IgD-negative memory B cell (primary cell): ENCODE data around the gene SMARCAL1. TPM values are rescaled to one million over a fixed set of nuclear protein-coding genes. Genes with fewer than 3 reads are reported as not detected.

Source experiments
- H3K27ac Mint-ChIP-seq, 3 donors: one replicate each; pipeline ENCODE4 v1.8.0; 2020 to 2022; ENCODE audit warnings: mild to moderate bottlenecking in 3 of 3, mixed read lengths in 3 of 3, moderate library complexity in 1 of 3
- H3K27me3 Mint-ChIP-seq: one replicate; pipeline ENCODE4 v1.8.0; 2021; ENCODE audit warnings: mixed read lengths
- H3K36me3 Mint-ChIP-seq: one replicate; pipeline ENCODE4 v1.8.0; 2020; ENCODE audit warnings: mild to moderate bottlenecking, mixed read lengths
- H3K4me1 Mint-ChIP-seq, 3 donors: one replicate each; pipeline ENCODE4 v1.8.0; 2020 to 2022; ENCODE audit warnings: mixed read lengths in 3 of 3, mild to moderate bottlenecking in 1 of 3
- H3K4me3 Mint-ChIP-seq, 4 donors: one replicate each; pipeline ENCODE4 v1.8.0; 2020 to 2022; ENCODE audit warnings: mild to moderate bottlenecking in 4 of 4, mixed read lengths in 4 of 4, moderate library complexity in 3 of 4
- H3K9me3 Mint-ChIP-seq, 3 donors: one replicate each; pipeline ENCODE4 v1.8.0; 2020 to 2021; ENCODE audit warnings: mixed read lengths in 3 of 3, mild to moderate bottlenecking in 1 of 3
- polyA plus RNA-seq: library from polyadenylated mRNA; unstranded; fragments of 300-500 nt; fragmentation: Illumina TruSeq; gene quantifications from one replicate; pipeline ENCODE4 v1.2.3, GENCODE V29; 2021

Gene SMARCAL1
- polyA plus RNA-seq, 1 donor from 2014 or later = 27.9 TPM

DNA sequence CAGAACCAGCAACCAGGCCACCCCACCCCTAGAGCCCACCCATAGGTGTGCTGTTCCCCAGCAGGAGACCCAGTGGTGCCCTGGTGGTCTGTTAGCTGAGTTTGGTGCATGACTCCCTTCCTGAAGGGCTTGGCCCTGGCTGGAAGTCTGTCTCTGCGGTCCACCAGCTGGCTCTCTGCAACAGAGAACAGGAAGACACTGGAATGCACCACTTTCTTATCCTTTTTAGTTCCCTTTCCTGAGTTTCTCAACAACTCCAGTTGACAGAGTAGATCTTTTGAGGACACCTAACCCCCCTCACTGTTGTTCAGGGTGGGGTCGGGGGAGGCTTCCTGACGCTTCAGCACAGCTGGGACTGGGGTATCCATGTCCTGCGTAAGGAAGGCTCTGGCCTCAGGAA lies 74.4 kb downstream of the SMARCAL1 start:
- Mint-ChIP-seq H3K9me3 (no peaks in the 10 kb centered on the region), H3K27ac (no peak overlapping the region), H3K4me3 (no peak overlapping the region), H3K36me3 (peaks cover 4% of the 10 kb centered on the region), H3K4me1 (peaks cover 2 to 6% (median 6%) of the 10 kb centered on the region in 3 donors), H3K27me3 (no peaks in the 10 kb centered on the region)

- Mint-ChIP-seq H3K27ac (no peak overlapping the region), H3K36me3 (no peaks in the 10 kb centered on the region), H3K9me3 (no peaks in the 10 kb centered on the region), H3K4me1 (peaks cover 20 to 31% (median 25%) of the 10 kb centered on the region in 3 donors), H3K27me3 (peaks cover 1% of the 10 kb centered on the region), H3K4me3 (peak overlapping the region in 1 of 4 donors; percentile 9)
Observed at GRCh38 chr2:216490061-216490460, 77.8 kb downstream of the SMARCAL1 start.

DNA sequence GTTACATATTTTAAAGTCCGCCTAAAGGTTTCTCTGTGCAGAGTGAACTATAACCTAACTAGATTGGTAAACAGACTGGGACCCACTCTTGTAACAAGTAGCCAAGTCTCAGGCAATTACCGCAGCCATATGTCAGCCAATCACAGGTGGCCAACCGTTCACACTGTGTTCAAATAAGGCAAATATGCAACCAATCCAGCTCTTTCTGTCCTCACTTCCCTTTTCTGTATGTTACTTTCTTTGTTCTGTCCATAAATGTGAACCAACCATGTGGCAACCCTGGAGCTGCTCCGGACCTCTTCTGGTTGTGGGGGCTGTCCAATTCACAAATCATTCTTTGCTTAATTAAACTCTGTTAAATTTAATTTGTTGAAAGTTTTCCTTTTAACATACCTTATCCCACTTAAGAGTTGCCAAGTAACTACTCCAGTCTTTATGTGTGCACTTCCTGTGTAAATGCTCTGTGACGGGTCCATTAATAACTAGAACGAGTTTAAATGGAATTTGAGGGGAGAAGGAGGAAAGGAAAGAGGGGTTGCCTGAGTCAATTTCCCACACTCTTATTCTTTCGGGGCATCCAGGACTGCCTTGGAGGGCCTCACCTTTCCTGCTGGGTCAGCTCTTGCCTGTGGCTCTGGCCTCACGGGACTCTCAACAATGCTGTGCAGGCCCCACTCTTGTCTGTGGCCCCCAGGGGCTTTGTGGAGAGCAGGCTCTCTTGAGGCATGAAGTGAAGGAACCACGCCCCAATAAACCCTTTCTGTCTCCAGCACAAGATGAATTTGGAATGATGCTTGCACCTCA lies 79.7 kb downstream of the SMARCAL1 start:
- peaks cover 1% of the 10 kb centered on the region for H3K27me3 Mint-ChIP-seq
- peak overlapping the region; percentile 39 to 89 (median 66) for H3K4me3 Mint-ChIP-seq
- H3K4me1 Mint-ChIP-seq = peaks cover 25 to 38% (median 32%) of the 10 kb centered on the region in 3 donors
- peaks cover 3% of the 10 kb centered on the region for H3K36me3 Mint-ChIP-seq
- H3K9me3 Mint-ChIP-seq = no peaks in the 10 kb centered on the region
- peak overlapping the region; percentile 80 to 94 (median 82) for H3K27ac Mint-ChIP-seq

- H3K4me1 Mint-ChIP-seq = peaks cover 31 to 43% (median 39%) of the 10 kb centered on the region in 3 donors
- peak overlapping the region; percentile 80 to 94 (median 82) for H3K27ac Mint-ChIP-seq
- H3K4me3 Mint-ChIP-seq = peak overlapping the region; percentile 39 to 89 (median 66)
Observed at GRCh38 chr2:216492597-216493333, 80.5 kb downstream of the SMARCAL1 start.

GRCh38 chr2:216493334-216493685 lies 81.0 kb downstream of the SMARCAL1 start:
- peaks cover 1% of the 10 kb centered on the region for H3K27me3 Mint-ChIP-seq
- H3K36me3 Mint-ChIP-seq = peaks cover 3% of the 10 kb centered on the region
- H3K4me3 Mint-ChIP-seq = peak overlapping the region in 2 of 4 donors; percentile 50 to 73
- no peaks in the 10 kb centered on the region for H3K9me3 Mint-ChIP-seq
- H3K27ac Mint-ChIP-seq = peak overlapping the region; percentile 65 to 80 (median 76)
- peaks cover 35 to 48% (median 39%) of the 10 kb centered on the region in 3 donors for H3K4me1 Mint-ChIP-seq

More at GRCh38 chr2:216492597-216493333, 80.5 kb downstream of the SMARCAL1 start:
- peaks cover 3% of the 10 kb centered on the region for H3K36me3 Mint-ChIP-seq
- peaks cover 1% of the 10 kb centered on the region for H3K27me3 Mint-ChIP-seq
- H3K9me3 Mint-ChIP-seq = no peaks in the 10 kb centered on the region

- no peak overlapping the region for H3K27ac Mint-ChIP-seq
- H3K9me3 Mint-ChIP-seq = no peaks in the 10 kb centered on the region
- H3K27me3 Mint-ChIP-seq = peaks cover 1% of the 10 kb centered on the region
- peaks cover 5% of the 10 kb centered on the region for H3K36me3 Mint-ChIP-seq
- peaks cover 51 to 58% (median 54%) of the 10 kb centered on the region in 3 donors for H3K4me1 Mint-ChIP-seq
- H3K4me3 Mint-ChIP-seq = peak overlapping the region in 1 of 4 donors; percentile 66
Observed at GRCh38 chr2:216495656-216496055, 83.4 kb downstream of the SMARCAL1 start.

DNA sequence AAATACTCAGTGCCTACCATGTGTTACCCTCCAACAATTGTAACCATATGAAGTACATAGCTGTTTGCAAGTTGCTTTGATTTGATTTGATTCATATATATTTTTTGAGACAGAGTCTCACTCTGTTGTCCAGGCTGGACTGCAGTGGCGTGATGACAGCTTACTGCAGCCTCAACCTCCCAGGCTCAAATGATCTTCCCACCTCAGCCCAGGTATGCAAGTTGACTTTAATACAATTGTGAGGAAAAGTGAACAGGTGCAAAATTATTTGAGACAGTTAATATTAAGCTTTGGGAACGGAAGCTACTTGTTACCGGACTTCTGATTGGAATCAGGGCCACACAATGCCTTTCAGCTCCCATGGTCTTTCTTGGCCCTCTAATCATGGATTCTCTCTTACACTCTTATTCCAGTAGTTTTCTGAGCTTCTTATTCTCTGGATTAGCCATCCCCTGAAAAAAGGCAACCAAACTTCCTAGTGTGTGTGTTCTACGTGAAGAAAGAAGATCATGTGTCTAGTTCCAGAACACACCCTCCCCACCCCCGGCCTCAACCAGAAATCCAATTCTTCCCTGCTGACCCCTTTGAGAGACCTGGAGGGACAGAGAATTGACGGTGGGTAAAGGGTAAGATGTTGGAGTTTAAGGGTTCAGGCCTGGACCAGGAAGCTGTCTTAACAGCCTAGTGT lies 85.2 kb downstream of the SMARCAL1 start:
- Mint-ChIP-seq H3K9me3 (no peaks in the 10 kb centered on the region), H3K36me3 (peaks cover 5% of the 10 kb centered on the region), H3K4me3 (peak overlapping the region; percentile 91 to 98 (median 95)), H3K27me3 (no peaks in the 10 kb centered on the region), H3K4me1 (peaks cover 46 to 50% (median 47%) of the 10 kb centered on the region in 3 donors), H3K27ac (peak overlapping the region; percentile 61 to 96 (median 86))

DNA sequence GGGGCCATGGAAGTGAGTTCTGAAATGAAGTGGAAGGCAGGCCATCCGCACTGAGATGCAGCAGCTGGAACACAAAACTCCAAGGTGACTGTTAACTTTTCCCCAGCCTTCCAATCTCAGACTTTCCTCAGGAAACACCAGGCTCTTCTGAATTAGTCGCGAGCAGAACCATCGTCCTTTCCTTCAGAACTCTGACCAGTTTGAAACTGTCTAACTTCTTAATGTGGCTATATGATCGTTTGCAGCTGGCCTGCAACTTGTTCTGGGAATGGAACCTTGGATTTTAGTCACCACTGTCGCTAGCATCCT lies 85.7 kb downstream of the SMARCAL1 start:
- Mint-ChIP-seq H3K27ac (peak overlapping the region; percentile 61 to 96 (median 86)), H3K4me3 (peak overlapping the region; percentile 91 to 98 (median 95)), H3K9me3 (no peaks in the 10 kb centered on the region), H3K36me3 (peaks cover 5% of the 10 kb centered on the region), H3K4me1 (peaks cover 42 to 47% (median 46%) of the 10 kb centered on the region in 3 donors), H3K27me3 (no peaks in the 10 kb centered on the region)

DNA sequence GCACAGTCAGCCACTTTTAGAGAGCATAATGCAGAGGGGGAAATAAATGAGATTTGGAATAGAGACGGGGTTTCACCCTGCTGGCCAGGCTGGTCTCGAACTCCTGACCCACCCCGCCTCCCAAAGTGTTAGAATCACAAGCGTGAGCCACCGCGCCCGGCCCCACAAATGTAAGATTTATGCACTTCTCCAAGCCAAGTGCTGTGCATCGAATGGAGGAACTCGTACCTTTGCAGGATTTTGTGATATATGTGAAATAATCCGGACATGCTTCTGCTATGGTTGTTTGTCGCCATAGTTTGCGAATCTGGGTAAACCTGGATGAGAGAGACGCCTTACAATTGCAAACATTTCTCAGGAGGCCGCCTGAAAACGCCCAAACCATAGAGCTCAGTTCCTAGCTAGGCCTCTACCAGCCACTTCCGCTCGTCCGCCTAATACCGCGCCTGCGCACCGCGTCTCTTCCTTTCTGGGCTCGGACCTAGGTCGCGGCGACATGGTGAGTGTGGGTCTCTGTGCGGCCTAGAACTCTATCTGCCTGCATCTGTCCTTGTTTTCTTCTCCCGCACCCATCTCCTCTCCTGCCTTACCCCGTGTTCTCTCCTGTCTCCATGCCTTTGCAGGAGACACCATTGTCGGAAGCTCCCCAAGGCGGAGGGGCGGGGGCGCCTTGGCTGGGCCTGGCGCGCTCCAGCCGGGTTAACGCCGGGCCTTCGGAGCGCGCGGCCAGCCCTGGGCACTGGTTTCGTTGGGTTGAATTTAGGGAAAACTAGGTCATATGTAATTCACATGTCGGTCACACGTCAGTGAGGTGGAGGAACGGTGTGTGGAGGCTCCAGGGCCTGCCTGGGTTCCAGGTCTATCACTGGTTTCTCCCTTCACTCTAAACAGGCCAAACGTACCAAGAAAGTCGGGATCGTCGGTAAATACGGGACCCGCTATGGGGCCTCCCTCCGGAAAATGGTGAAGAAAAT lies 86.4 kb downstream of the SMARCAL1 start, which contains the start of gene RPL37A:
RPL37A (plus strand) TSS at position 466 of the 974 bp plus-strand sequence; CDS start at position 497, 31 bp downstream.
- Mint-ChIP-seq H3K4me3 (peak within 1 kb of the TSS; percentile 91 to 98 (median 95)), H3K36me3 (peaks cover 5% of the 10 kb centered on the region), H3K27ac (peak within 1 kb of the TSS; percentile 61 to 96 (median 86)), H3K27me3 (no peaks in the 10 kb centered on the region), H3K4me1 (peaks cover 35 to 41% (median 40%) of the 10 kb centered on the region in 3 donors), H3K9me3 (no peaks in the 10 kb centered on the region)

GRCh38 chr2:216499641-216500218 lies 87.4 kb downstream of the SMARCAL1 start:
- no peaks in the 10 kb centered on the region for H3K9me3 Mint-ChIP-seq
- peak overlapping the region; percentile 91 to 98 (median 95) for H3K4me3 Mint-ChIP-seq
- peaks cover 35 to 41% (median 38%) of the 10 kb centered on the region in 3 donors for H3K4me1 Mint-ChIP-seq
- H3K27ac Mint-ChIP-seq = peak overlapping the region; percentile 61 to 96 (median 86)
- peaks cover 5% of the 10 kb centered on the region for H3K36me3 Mint-ChIP-seq
- no peaks in the 10 kb centered on the region for H3K27me3 Mint-ChIP-seq

DNA sequence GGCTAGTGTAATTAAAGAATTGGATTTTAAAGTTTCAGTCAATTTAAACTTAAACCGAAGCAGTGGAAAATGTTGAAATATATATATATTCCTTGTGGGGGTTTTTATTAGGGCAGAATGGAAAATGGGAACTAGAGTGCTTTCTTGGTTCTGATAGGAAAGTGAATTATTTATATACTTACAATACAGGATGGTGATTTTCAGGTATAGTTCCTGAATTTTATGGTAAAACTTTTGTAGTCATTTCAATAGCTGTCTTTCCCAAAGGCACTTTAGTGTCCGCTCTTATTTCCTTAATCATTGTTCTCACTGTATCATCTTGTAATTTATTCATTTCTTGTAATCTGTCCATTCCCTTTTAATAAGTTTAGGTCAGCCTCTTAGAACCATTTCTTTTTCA lies 88.3 kb downstream of the SMARCAL1 start:
- H3K4me3 Mint-ChIP-seq = peak overlapping the region; percentile 61 to 97 (median 92)
- no peaks in the 10 kb centered on the region for H3K27me3 Mint-ChIP-seq
- H3K36me3 Mint-ChIP-seq = peaks cover 8% of the 10 kb centered on the region
- peaks cover 32 to 42% (median 33%) of the 10 kb centered on the region in 3 donors for H3K4me1 Mint-ChIP-seq
- peak overlapping the region in 2 of 3 donors; percentile 61 to 86 for H3K27ac Mint-ChIP-seq
- no peaks in the 10 kb centered on the region for H3K9me3 Mint-ChIP-seq

GRCh38 chr2:216501854-216502253 lies 89.6 kb downstream of the SMARCAL1 start:
- Mint-ChIP-seq H3K4me1 (peaks cover 28 to 39% (median 29%) of the 10 kb centered on the region in 3 donors), H3K4me3 (peak overlapping the region in 1 of 4 donors; percentile 91), H3K27me3 (no peaks in the 10 kb centered on the region), H3K36me3 (peaks cover 5% of the 10 kb centered on the region), H3K27ac (peak overlapping the region in 1 of 3 donors; percentile 85), H3K9me3 (no peaks in the 10 kb centered on the region)

DNA sequence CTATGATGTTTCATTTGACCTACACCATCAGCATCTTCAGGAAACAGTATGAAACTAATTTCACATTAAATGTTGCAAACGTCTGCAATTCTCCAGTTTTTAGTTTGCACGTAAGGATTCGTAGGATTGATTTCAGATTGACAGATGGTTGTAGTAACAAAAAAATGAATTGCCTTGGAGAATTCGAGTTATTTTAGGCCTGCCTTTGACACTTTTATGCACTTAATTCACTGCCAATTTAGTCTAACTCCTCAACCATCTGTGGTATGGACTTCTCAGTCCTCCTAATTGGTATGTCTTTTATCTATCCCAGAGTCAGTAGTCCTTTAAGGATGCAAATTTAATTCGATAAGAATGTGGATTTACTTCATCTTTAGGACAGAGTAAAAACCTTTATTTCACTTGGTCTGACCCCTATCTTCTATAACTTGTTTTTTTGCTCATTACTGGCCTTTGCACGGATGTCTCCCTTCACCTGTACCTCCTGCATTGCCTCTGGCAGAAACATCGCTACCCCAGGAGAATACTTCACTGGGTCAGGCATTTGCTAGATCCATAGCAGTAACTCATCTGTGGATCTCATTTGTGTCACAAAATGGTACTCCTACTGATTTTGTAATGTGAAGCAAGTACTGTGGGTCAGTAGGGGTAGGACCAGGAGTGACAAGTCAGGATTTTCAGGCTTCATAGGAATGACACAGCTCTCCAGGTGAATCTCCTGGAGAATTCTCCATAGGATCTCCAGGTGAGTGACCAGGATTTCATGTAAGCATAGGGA lies 90.3 kb downstream of the SMARCAL1 start:
- Mint-ChIP-seq H3K27me3 (no peaks in the 10 kb centered on the region), H3K9me3 (no peaks in the 10 kb centered on the region), H3K27ac (no peak overlapping the region), H3K4me1 (peaks cover 23 to 34% (median 25%) of the 10 kb centered on the region in 3 donors), H3K4me3 (peak overlapping the region in 2 of 4 donors; percentile 11 to 43), H3K36me3 (peaks cover 5% of the 10 kb centered on the region)
